SU-DHL-6 (cell line): ENCODE results near the gene SORBS2.

ENCODE experiments used
- H2AFZ ChIP-seq: fragments of 200-600 bp; sonication (generic); 2 replicates; pipeline ENCODE4 v1.6.1; 2014; ENCODE audit warnings: low read depth, mild to moderate bottlenecking, moderate library complexity, mixed read lengths, antibody characterized with exemption, low read length; ENCODE audit not compliant: severe bottlenecking
- H3F3A ChIP-seq: fragments of 200-600 bp; shearing (Covaris generic); 2 replicates; pipeline ENCODE4 v1.6.0; 2016; ENCODE audit warnings: antibody characterized with exemption, mild to moderate bottlenecking; ENCODE audit not compliant: insufficient read depth
- H3K27ac ChIP-seq: fragments of 200-600 bp; sonication (generic); 2 replicates; pipeline ENCODE4 v1.5.1; 2016; ENCODE audit warnings: low read depth, mild to moderate bottlenecking, low read length, moderate library complexity, mixed read lengths
- H3K27me3 ChIP-seq: fragments of 200-600 bp; sonication (generic), shearing (Covaris generic); 2 replicates; pipeline ENCODE4 v1.6.0; 2014; ENCODE audit warnings: mild to moderate bottlenecking, low read length
- H3K36me3 ChIP-seq: fragments of 200-600 bp; sonication (generic); 2 replicates; pipeline ENCODE4 v1.6.1; 2014; ENCODE audit warnings: mild to moderate bottlenecking, low read length, mixed read lengths
- H3K4me2 ChIP-seq: fragments of 300-600, 200-600 bp; shearing (Covaris generic), sonication (generic); 2 replicates; pipeline ENCODE4 v1.6.0; 2014; ENCODE audit warnings: low read length, low read depth, mild to moderate bottlenecking; ENCODE audit not compliant: poor library complexity, severe bottlenecking
- H3K4me3 ChIP-seq: fragments of 200-600 bp; sonication (generic); 2 replicates; pipeline ENCODE4 v1.5.1; 2014; ENCODE audit warnings: antibody characterized with exemption, low read length, mild to moderate bottlenecking, mixed read lengths; ENCODE audit not compliant: insufficient read depth, poor library complexity, severe bottlenecking
- H3K79me2 ChIP-seq: fragments of 200-600 bp; sonication (generic); 2 replicates; pipeline ENCODE4 v1.6.1; 2014; ENCODE audit warnings: mild to moderate bottlenecking, low read length, moderate library complexity; ENCODE audit not compliant: insufficient read depth
- H3K9ac ChIP-seq: fragments of 200-600 bp; sonication (generic); 2 replicates; pipeline ENCODE4 v1.7.0; 2014; ENCODE audit warnings: mild to moderate bottlenecking, low read length
- H3K9me2 ChIP-seq: fragments of 200-600 bp; sonication (generic); replicated peaks from 2 replicates; pipeline ENCODE4 v1.6.1; 2014; ENCODE audit warnings: low read length; ENCODE audit not compliant: insufficient read depth
- H3K9me3 ChIP-seq: fragments of 200-600 bp; sonication (generic); 2 replicates; pipeline ENCODE4 v1.6.1; 2014; ENCODE audit warnings: low read length, mixed read lengths; ENCODE audit not compliant: insufficient read depth
- H4K20me1 ChIP-seq: fragments of 200-600 bp; sonication (generic); 2 replicates; pipeline ENCODE4 v1.6.1; 2014; ENCODE audit warnings: low read depth, mild to moderate bottlenecking, antibody characterized with exemption, low read length, moderate library complexity, mixed read lengths
- CTCF ChIP-seq: fragments of 200-600 bp; sonication (generic); IDR thresholded peaks from one replicate; pipeline ENCODE4 v1.5.1; 2017; ENCODE audit warnings: antibody characterized with exemption, mild to moderate bottlenecking, low read length, moderate library complexity; ENCODE audit not compliant: insufficient read depth, poor library complexity, severe bottlenecking
- EZH2phosphoT487 ChIP-seq: fragments of 200-600 bp; sonication (generic), shearing (Covaris generic); conservative IDR thresholded peaks from 2 replicates; pipeline ENCODE4 v1.6.1; 2018; ENCODE audit warnings: mild to moderate bottlenecking, antibody characterized with exemption, low read length, moderate library complexity, mixed read lengths

SORBS2 gene

DNA sequence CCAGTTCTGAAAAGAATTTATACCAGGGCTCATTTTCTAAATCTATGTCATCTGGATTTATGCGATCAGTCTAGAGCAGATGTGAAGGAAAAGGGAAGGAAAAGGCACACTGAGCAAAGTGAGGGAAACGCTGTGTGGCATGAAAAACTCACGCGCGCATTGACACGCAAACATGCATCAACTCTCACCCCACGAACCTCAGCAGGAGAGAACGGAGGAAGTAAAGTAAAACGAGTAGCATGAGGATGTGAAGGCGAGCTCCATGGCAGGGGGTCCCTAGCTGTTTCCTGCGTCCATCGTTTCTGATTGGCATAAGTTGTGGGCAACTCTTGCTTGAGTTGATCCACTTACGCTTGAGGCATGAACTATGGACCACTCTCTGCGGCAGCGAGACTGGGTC, 173.9 kb downstream of the SORBS2 start:
- no peak overlapping the region for H3K9ac ChIP-seq
- H3K27me3 ChIP-seq, result no peaks in the 10 kb centered on the region
- H3K36me3 ChIP-seq, result no peaks in the 10 kb centered on the region
- H3K27ac ChIP-seq, result no peak overlapping the region
- H4K20me1 ChIP-seq, result no peaks in the 10 kb centered on the region
- no peaks in the 10 kb centered on the region for H3K9me2 ChIP-seq
- H3K4me2 ChIP-seq, result no peak overlapping the region
- H3K4me3 ChIP-seq, result no peak overlapping the region
- H3K9me3 ChIP-seq, result no peaks in the 10 kb centered on the region
- peaks cover 5% of the 10 kb centered on the region; the same call in 1 of the 2 replicates for H3F3A ChIP-seq
- TF ChIP-seq CTCF, result no peak
- TF ChIP-seq EZH2phosphoT487, result no peak
- H2AFZ ChIP-seq, result no peak overlapping the region
- no peaks in the 10 kb centered on the region for H3K79me2 ChIP-seq

DNA sequence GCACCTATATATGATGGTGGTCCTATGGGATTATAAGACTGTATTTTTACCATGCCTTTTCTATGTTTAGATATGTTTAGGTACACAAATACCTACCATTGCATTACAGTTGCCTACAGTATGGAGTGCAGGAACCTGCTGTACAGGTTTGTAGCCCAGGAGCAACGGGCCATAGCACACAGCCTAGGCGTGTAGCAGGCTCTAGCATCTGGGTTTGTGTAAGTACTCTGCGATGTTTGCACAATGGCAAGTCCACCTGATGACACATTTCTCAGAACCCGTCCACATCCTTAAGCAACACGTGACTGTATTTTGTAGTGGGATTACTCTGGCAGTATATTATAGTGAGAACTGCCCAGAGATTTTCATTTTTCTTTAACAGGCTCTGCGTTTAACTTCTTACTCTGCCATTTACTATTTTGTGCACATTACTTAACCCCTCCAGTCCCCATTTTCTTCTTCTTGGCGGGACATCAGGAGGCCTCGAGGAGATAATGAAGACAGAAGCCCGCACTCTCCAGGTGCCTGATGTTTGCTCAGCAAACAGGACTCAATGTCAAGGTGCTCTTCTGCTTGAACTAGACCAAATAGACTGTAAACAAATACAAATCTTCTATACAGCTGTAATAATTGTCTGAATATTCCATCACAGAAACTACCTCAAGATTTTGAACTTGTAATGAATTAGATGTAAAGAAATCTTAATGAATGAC, 174.7 kb downstream of the SORBS2 start:
- H3K79me2 ChIP-seq, result no peaks in the 10 kb centered on the region
- no peaks in the 10 kb centered on the region for H3K9me3 ChIP-seq
- H2AFZ ChIP-seq, result no peak overlapping the region

DNA sequence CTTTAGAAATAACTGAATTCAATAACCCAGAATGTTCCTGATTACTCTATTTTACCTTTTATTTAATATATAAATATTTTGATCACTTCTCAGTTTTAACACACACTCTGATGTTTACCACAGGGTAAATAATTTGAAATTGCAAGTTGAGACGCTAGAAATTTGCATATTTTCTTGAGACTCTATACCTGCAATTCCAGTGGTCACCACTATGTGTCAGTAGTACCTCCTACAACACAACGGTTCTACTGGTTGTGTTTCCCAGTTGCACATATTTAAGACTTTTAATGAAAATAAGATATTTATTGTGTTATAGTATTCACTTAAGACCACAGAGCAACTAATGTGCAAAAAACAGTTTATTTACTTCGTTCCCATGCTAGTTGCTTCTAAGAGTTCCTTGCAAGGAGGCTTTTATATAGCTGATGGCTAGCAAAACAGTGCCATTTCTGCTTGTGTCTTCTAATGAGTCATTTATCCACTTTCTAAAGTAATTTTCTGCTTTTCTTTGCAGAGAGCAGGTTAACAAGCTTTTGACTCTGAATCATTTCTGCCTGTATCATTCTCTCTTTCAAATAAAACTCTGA, 177.8 kb downstream of the SORBS2 start:
- Histone ChIP-seq H3K79me2 (no peaks in the 10 kb centered on the region), H3K36me3 (no peaks in the 10 kb centered on the region), H3K9me2 (no peaks in the 10 kb centered on the region), H3K9ac (no peak overlapping the region), H3K27ac (no peak overlapping the region), H2AFZ (no peak overlapping the region), H3K27me3 (no peaks in the 10 kb centered on the region), H3F3A (no peaks in the 10 kb centered on the region), H3K4me3 (no peak overlapping the region), H4K20me1 (no peaks in the 10 kb centered on the region), H3K9me3 (no peaks in the 10 kb centered on the region), H3K4me2 (peak overlapping the region; percentile 20)
- TF ChIP-seq EZH2phosphoT487, result no peak
- peak; percentile 85 for TF ChIP-seq CTCF

More for the DNA sequence above, 174.7 kb downstream of the SORBS2 start:
- Histone ChIP-seq H3K27me3 (no peaks in the 10 kb centered on the region), H3K9ac (no peak overlapping the region), H3F3A (peaks cover 5% of the 10 kb centered on the region; the same call in 1 of the 2 replicates), H3K9me2 (no peaks in the 10 kb centered on the region), H3K36me3 (no peaks in the 10 kb centered on the region), H3K4me3 (no peak overlapping the region), H3K4me2 (no peak overlapping the region), H4K20me1 (no peaks in the 10 kb centered on the region), H3K27ac (no peak overlapping the region)
- TF ChIP-seq CTCF (no peak), EZH2phosphoT487 (no peak)
